GDM1 (cell line): ENCODE results near the gene TBR1.

Experiments
- DNase-seq: peaks from one replicate; lab custom pipeline; 2025; lab: John Stamatoyannopoulos, UW

TBR1 gene

DNA sequence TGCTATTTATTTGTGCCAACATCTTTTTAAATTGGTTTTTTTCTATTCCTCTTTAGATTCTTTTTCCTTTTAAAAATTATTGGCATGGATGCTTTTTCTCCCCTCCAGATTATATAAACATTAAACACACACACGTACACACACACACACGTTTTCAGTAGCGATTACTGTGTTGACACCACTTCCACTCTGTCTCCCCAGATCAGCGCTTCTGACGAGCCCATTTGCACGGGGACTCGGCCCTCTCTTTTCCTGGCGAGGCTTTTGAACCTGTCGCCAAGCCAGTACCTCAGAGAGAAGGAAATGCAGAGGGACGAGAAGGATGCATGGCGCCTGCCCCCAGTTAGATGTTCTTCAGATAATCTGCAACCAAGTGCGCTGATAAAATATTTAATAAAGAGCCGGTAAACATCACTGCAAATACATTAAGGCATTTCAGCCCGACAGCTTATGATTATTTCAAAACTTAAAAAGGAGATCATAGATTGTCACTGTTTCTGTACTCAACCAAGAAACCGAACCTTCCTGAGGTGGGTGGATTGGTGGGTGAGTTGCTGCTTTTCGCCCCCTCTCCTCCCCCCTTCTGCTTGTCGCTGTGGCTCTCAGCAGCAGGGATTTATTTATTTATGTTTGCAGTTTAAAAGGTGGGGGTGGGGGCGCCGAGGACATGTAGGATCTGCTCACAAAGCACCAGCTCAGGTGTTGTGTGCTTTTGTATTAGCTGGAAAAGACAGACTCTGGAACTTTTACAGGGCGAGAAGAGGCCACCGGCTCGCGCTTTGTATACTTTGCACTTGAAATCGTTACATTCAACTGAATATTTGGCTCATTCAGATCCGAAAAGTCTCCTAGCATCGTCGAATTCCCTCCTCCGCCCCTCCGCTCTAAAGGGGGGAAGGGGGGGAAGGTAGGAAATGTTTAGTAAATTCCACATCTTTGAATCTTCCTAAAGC is 787 bp upstream of the TBR1 start:
- DNase-seq = no peak

DNA sequence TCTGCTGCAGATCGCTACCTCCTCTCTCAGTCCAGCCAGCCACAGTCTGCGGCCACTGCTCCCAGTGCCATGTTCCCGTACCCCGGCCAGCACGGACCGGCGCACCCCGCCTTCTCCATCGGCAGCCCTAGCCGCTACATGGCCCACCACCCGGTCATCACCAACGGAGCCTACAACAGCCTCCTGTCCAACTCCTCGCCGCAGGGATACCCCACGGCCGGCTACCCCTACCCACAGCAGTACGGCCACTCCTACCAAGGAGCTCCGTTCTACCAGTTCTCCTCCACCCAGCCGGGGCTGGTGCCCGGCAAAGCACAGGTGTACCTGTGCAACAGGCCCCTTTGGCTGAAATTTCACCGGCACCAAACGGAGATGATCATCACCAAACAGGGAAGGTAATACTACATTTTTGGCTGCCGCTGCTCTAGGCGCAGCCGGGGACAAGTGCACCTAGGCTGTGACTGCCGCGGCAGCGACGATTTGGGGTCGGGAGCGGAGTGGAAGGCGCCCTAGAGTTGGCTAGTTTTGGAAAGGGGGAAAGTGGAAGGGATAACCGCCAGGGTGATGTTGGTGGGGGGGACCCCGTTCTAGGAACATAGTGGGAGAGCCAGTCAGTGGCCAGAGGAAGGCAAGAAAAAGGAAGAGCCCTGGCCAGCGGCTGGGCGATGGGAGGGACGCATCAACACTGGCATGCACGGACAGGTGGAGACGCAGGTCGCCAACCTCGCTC is 776 bp downstream of the TBR1 start:
- DNase-seq = no peak

DNA sequence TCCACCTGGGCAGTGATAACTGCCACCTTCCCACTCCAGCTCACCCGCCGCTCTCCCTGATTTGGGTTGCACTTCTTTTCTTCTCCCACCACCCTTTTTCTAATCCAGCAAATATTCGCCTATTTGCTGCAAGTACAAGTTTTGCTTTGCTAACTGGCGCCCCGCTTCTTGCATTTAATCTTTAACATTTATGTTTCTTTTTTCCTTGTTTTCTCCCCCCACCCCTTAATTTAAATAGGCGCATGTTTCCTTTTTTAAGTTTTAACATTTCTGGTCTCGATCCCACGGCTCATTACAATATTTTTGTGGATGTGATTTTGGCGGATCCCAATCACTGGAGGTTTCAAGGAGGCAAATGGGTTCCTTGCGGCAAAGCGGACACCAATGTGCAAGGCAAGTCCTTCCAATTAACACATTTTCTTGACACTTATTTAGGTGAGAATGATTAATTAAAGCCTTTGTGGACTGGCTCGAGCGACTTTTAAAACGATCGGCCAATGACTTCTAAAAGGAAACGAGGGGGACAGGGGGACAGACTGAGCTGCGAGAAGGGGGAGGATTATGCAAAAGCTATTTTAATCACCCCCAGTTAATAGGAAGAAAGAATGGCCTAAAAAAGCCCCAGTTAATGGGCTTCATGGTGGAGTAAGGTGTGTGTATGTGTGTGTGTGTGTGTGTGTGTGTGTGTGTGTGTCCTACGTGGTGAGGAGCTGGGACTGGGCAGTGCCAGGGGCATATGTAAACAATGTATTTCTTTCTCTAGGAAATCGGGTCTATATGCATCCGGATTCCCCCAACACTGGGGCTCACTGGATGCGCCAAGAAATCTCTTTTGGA is 1.6 kb downstream of the TBR1 start:
- DNase-seq = no peak

DNA sequence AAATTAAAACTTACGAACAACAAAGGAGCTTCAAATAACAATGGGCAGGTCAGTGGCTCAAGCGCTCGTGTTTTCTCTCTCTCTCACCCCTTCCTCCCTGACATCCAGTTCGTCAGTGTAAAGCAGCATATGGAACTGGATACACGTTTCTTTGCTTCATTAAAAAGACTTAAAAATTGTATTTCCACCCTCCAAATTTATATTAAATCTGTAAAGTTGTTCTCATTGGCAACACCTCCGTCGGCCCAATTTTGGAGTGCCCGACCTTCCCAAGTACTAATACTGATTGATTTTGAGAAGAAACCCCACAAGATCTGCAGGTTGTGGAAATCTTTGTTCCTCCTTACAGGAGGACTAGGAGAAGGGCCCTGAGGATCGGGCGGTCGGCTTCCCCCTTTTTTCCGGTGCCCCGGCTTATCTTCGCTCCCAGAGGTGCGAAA is 2.2 kb downstream of the TBR1 start:
- no peak for DNase-seq

DNA sequence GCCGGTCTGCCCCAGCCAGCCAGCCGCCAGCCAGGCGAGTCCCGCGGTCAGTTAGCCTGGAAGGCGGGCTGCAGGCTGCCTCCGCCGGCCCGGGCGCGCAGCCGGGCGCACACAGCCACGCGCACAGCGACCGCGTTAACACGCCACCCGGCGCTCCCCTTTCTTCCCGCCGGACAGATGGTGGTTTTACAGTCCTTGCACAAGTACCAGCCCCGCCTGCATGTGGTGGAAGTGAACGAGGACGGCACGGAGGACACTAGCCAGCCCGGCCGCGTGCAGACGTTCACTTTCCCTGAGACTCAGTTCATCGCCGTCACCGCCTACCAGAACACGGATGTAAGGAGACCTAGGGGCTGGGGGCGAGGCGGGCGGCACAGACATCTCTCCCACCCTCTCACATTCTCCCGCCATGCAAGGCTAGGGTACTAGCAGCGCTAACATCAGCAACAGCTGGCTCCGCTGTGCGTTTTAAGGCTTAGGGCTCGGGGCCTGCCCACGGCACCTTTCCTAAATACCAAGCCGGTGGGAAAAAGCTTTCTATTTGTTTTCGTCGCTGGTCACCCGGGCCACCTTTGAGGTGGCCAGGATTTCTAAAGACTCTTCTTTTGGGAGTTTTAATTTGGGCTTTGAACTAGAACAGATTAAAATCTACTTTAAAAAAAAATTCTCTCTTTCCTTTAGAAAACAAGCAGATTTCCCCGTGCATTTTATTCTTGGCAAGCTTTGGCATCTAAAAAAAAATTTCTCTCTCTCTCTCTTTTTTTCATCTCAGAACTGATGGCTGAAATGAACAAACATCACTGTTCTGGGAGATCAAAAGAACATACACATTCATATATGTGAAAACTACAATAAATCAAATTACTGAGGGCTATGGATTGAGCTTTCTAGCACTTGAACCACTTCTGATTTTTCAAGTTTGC is 2.9 kb downstream of the TBR1 start:
- DNase-seq = peak; percentile 15

DNA sequence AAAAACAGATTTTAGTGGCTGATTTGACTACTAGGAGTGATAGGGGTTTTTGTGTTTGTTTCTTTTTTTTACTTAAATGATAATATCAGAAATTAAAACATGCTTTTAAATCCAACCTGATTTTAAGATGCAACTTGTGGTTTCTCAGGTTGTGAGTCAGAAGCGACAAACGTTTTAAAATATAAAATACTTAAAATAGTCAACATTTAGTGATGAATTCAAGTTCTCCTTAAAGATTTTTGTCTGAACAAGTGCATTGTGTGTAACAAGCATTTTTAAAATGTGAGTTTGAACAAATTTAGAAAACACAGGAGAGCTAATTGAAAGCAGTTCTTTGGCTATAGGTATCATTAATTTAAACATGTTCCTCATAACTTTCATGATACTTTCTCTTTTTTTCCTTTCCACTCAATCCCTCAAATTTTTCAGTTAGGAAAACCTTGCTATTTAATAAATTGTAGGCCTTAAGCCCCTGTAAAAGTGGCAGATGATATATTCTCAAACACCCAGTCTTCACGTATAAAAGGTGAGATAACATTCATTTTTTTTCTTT is 3.6 kb downstream of the TBR1 start:
- DNase-seq = no peak

DNA sequence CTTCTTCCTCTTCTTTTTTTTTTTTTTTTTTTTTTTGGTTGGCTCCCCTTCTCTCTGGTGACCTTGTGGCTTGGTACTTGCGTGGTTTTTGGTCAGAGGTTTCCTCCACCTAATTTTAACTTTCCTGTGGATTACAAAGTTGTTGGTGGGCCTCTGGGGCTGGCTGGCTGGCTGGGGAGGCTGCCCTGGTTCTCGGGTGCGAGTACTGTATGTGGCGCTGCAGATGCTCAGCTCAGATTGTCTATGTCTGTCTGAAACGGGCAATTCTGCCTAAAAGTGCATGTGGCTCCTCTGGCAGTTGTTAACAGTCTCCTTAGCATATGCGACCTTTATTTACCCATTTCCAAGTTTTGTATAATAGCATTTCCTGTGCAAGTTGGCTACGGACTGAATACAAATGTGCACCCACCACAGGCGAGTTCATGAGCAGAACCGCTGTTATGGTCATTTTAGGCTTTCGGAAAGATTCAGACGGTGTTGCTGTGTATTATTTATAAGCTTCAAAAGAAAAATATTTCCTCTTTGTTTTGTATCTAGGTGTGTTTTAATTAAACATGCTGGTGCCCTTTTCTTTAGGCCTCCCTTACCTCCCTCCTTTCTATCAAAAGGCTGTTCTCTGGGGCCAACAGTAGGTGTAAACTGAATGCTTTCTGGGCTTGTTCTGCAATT is 4.4 kb downstream of the TBR1 start:
- peak; percentile 4 for DNase-seq

DNA sequence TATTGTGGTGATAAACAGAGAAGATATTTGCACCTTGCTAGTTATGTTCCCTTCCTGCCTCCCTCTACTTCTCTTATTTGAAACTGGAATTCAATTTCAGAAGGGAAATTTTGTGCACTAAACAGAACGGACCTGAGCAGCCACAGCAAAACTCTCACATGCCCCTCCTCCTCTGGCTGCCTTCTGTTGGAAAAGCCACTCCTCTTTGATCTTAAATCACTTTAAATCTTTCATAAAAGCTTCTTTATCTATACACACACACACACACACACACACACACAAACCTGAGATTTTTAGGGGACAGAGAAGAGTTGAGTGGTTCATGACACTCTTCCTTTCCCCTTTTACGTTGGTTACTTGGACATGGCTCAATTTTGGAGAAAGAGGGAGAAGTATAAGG is 5.6 kb downstream of the TBR1 start:
- DNase-seq = no peak

DNA sequence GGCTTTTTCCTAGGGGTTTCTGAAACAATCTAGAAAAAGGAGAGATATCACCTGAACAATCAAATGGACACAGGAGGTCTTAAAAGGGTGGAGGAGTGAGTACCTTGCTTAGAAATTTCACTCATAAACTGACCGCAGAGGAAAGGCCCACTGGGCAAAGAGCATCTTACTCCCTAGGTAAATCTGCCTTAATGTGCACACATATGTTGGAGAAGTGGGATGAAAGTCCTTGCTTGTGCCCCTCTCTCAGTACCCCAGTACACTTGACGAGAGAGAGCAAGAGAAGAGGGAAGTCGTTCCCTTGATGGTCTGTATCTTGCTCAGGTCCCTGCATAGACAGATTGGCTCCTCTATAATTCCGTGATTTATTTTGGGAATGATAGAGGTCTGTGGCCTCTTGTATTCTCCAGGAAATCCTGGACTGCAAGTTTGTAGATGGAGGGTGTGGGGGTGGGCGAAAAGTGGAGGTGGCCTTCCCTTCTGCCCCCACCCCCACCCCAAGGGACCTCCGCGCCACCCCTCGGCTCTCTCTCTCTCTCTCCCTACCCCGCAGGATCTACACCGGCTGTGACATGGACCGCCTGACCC is 6.8 kb downstream of the TBR1 start:
- no peak for DNase-seq

DNA sequence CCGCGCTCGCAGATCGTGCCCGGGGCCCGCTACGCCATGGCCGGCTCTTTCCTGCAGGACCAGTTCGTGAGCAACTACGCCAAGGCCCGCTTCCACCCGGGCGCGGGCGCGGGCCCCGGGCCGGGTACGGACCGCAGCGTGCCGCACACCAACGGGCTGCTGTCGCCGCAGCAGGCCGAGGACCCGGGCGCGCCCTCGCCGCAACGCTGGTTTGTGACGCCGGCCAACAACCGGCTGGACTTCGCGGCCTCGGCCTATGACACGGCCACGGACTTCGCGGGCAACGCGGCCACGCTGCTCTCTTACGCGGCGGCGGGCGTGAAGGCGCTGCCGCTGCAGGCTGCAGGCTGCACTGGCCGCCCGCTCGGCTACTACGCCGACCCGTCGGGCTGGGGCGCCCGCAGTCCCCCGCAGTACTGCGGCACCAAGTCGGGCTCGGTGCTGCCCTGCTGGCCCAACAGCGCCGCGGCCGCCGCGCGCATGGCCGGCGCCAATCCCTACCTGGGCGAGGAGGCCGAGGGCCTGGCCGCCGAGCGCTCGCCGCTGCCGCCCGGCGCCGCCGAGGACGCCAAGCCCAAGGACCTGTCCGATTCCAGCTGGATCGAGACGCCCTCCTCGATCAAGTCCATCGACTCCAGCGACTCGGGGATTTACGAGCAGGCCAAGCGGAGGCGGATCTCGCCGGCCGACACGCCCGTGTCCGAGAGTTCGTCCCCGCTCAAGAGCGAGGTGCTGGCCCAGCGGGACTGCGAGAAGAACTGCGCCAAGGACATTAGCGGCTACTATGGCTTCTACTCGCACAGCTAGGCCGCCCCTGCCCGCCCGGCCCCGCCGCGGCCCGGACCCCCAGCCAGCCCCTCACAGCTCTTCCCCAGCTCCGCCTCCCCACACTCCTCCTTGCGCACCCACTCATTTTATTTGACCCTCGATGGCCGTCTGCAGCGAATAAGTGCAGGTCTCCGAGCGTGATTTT is 7.6 kb downstream of the TBR1 start:
- DNase-seq = no peak

DNA sequence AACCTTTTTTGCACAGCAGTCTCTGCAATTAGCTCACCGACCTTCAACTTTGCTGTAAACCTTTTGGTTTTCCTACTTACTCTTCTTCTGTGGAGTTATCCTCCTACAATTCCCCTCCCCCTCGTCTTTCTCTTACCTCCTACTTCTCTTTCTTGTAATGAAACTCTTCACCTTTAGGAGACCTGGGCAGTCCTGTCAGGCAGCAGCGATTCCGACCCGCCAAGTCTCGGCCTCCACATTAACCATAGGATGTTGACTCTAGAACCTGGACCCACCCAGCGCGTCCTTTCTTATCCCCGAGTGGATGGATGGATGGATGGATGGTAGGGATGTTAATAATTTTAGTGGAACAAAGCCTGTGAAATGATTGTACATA is 8.3 kb downstream of the TBR1 start:
- DNase-seq = no peak

DNA sequence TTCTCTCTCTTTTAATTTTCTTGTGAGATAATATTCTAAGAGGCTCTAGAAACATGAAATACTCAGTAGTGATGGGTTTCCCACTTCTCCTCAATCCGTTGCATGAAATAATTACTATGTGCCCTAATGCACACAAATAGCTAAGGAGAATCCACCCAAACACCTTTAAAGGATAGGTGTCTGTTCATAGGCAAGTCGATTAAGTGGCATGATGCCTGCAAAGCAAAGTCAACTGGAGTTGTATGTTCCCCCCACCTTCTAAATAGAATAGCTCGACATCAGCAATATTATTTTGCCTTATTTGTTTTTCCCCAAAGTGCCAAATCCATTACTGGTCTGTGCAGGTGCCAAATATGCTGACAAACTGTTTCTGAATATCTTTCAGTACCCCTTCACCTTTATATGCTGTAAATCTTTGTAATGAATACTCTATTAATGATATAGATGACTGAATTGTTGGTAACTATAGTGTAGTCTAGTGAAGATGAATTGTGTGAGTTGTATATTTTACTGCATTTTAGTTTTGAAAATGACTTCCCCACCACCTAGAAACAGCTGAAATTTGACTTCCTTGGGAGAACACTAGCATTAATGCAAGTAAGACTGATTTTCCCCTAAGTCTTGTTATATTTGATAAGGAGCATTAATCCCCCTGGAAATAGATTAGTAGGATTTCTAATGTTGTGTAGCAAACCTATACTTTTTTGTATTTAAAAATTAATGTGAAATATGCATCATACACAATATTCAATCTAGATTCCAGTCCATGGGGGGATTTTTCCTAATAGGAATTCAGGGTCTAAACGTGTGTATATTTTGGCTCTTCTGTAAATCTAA is 9.0 kb downstream of the TBR1 start:
- DNase-seq = no peak

DNA sequence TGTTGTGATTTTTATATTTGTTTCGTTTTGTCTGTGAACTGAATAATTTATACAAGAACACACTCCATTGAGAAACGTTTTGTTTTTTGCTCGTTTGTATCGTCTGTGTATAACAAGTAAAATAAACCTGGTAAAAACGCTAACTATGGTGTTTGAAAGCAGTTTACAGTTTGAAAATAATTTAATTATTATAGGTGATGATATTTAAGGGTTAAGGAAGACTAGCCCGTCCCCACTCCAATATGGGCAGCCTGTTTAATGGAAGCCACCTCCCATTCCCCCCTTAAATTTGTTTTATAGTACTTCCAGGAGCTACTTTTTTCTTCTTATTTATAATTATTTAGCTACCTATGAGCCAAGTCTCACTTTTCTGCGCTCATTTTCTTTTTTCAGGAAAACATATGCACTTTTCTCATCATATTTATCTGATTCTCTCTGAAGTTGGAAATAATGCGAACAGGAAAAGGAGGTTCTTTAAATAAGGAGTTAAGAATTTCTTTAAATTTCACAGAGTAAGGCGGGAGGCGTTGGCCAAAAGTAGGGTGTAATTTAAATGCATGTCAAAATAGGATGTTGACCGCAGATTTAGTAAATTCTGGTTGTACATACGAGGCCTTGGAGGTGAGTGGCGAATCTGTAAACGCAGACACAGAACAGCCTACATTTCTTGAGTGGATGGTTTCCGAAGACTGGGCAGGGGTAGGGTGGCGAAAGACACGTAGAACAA is 9.8 kb downstream of the TBR1 start:
- DNase-seq = no peak

DNA sequence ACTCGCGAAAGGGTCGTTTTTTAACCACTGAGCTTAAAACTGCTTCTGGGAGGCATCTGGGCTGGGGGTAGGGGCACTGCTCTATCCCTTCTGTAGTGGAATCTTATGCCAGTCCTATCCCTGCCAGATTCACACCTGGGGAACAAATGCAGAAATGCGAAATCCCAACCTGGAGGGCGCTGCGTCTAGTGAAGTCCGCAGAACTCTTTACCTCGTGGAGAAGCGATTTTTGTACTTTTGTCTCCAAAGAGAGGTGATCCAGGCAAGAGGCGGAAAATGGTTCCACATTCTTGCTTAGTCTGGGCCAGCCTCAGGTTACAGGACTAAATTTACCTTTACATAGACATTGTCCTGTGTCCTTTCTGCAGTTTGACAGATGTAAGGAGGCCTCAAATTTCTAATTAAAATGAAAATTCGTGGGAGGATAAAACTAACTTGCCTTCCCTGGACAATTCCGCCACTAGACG is 10.4 kb downstream of the TBR1 start:
- no peak for DNase-seq

DNA sequence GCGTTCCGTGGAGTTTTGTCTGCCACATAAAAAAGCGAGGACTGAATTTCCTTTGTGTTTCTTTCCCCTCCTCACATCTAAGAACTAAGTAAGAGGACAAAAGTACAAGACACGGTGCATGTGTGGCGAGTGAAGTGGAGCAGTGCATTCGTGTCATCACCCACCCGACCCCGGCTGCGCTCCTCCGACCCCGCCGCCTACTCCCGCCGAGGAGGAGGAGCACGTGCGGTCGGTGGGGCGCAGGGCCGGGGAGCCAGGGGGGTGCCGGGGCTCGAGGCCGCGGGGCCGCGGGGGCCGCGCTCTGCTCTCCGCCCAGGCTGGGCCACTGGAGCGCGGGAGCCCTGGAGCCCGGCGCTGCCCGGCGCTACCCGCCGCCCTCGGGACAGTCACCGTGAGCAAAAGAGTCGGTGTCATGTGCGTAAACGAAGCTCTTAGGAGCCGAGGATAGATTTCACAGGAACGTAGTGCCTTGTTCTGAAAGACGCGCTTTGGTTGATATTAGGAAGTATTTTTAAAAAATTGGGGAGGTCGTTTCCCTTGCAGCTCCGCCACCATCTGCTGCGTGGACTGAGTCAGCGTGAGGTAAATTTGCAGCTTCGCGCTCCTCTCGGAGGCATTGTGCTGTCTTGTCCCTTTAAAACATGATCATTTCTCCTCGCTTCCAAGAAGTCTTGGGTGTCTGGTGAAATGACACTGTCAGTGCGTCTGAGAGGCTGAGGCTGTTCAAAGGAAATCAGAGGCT is 11.0 kb downstream of the TBR1 start:
- DNase-seq = no peak
